HEK293T (cell line): Measurements from ENCODE around the gene C1orf87.

Experiments
- BHLHE40 ChIP-seq: fragments of 450-650 bp; IDR thresholded peaks from 2 replicates; pipeline ENCODE4 v1.6.1; 2016; ENCODE audit warnings: mild to moderate bottlenecking, moderate library complexity, borderline replicate concordance
- ELF4 ChIP-seq: fragments of 450-650 bp; IDR thresholded peaks from 2 replicates; pipeline ENCODE4 v1.6.1; 2017; ENCODE audit warnings: antibody characterized with exemption
- FOXA1 ChIP-seq: fragments of 450-650 bp; IDR thresholded peaks from 2 replicates; pipeline ENCODE4 v1.6.1; 2016; ENCODE audit warnings: mild to moderate bottlenecking
- FOXK2 ChIP-seq: fragments of 450-650 bp; IDR thresholded peaks from 2 replicates; pipeline ENCODE4 v1.6.1; 2016; ENCODE audit warnings: mild to moderate bottlenecking
- SP1 ChIP-seq: fragments of 450-650 bp; IDR thresholded peaks from 2 replicates; pipeline ENCODE4 v1.6.1; 2017
- SUZ12 ChIP-seq: fragments of 450-650 bp; IDR thresholded peaks from 2 replicates; pipeline ENCODE4 v1.6.1; 2016; ENCODE audit warnings: mild to moderate bottlenecking
- ZNF384 ChIP-seq: fragments of 450-650 bp; IDR thresholded peaks from 2 replicates; pipeline ENCODE4 v1.6.1; 2016

- TF ChIP-seq SP1 (no peak), FOXA1 (no peak), BHLHE40 (no peak), ZNF384 (no peak), SUZ12 (no peak), FOXK2 (no peak), ELF4 (no peak)
Observed at GRCh38 chr1:60102267-60103061, 28.9 kb upstream of the C1orf87 start.
